NB4 (cell line): ENCODE data around the gene FLRT3.

Experiments
- DNase-seq: peaks from one replicate; pipeline ENCODE4 v3.0.0; 2010; ENCODE audit warnings: low read depth
- H3K4me3 ChIP-seq: one replicate; pipeline ENCODE4 v1.5.1; 2011; ENCODE audit warnings: mild to moderate bottlenecking, low read depth, low read length, moderate library complexity
- CTCF ChIP-seq: IDR thresholded peaks from one replicate; pipeline ENCODE4 v1.5.1; 2012; ENCODE audit warnings: low read depth, low read length
- MAX ChIP-seq: IDR thresholded peaks from 2 replicates; pipeline ENCODE4 v1.6.1; 2011; ENCODE audit warnings: low read depth, low read length
- MYC ChIP-seq: IDR thresholded peaks from 2 replicates; pipeline ENCODE4 v1.6.1; 2011; ENCODE audit warnings: low read depth, low read length
- POLR2A ChIP-seq: IDR thresholded peaks from 2 replicates; pipeline ENCODE4 v1.6.1; 2011; ENCODE audit warnings: mild to moderate bottlenecking; ENCODE audit not compliant: insufficient read length; ENCODE audit errors: extremely low read depth

Gene FLRT3

GRCh38 chr20:14319704-14320103 is 17.7 kb downstream of the FLRT3 start:
- DNase-seq, result no peak
- TF ChIP-seq MYC (no peak), MAX (no peak), POLR2A (no peak), CTCF (no peak)
- H3K4me3 ChIP-seq, result no peak overlapping the region

- TF ChIP-seq MAX, result no peak
- TF ChIP-seq CTCF, result no peak
- TF ChIP-seq MYC, result no peak
- TF ChIP-seq POLR2A, result no peak
- no peak overlapping the region for H3K4me3 ChIP-seq
- DNase-seq, result no peak
Measured at GRCh38 chr20:14313341-14314020, 23.9 kb downstream of the FLRT3 start.

- no peak overlapping the region for H3K4me3 ChIP-seq
- DNase-seq, result no peak
- TF ChIP-seq CTCF, result no peak
- no peak for TF ChIP-seq MYC
- no peak for TF ChIP-seq MAX
- no peak for TF ChIP-seq POLR2A
Measured at GRCh38 chr20:14312001-14312400, 25.4 kb downstream of the FLRT3 start.

- no peak for TF ChIP-seq MAX
- no peak for DNase-seq
- no peak overlapping the region for H3K4me3 ChIP-seq
Measured at GRCh38 chr20:14310977-14311627, 26.3 kb downstream of the FLRT3 start.

- no peak overlapping the region for H3K4me3 ChIP-seq
- TF ChIP-seq MAX (no peak), CTCF (no peak), POLR2A (no peak), MYC (no peak)
- DNase-seq, result no peak
Measured at GRCh38 chr20:14307956-14308355, 29.5 kb downstream of the FLRT3 start.

GRCh38 chr20:14304472-14304871 is 32.9 kb downstream of the FLRT3 start:
- H3K4me3 ChIP-seq, result no peak overlapping the region
- no peak for TF ChIP-seq MAX
- TF ChIP-seq MYC, result no peak
- no peak for TF ChIP-seq POLR2A
- no peak for TF ChIP-seq CTCF
- DNase-seq, result no peak
